ENCODE measurements around the gene ELFN1. TPM values are rescaled to one million over a fixed set of nuclear protein-coding genes. Genes with fewer than 3 reads are reported as not detected.

The ELFN1 gene
- total and polyA plus RNA-seq, 10 of the 15 experiments (the other 5 are each of a cell fraction or from before 2014, with no cell fraction given), result 0.04 TPM; not detected in 9

- no peak for TF ChIP-seq SPI1 (IDR thresholded peaks at IDR 0.05; ENCODE audit: borderline replicate concordance, insufficient read depth, low read depth, low read length)
- TF ChIP-seq PML (IDR thresholded peaks at IDR 0.05; ENCODE audit: low read length), result no peak
- no peak for TF ChIP-seq ASH2L (IDR thresholded peaks at IDR 0.05; ENCODE audit: borderline replicate concordance, low read depth)
- TF ChIP-seq SKIL (IDR thresholded peaks at IDR 0.05; ENCODE audit: low read depth, poor library complexity, severe bottlenecking), result no peak
- TF ChIP-seq BCL3 (IDR thresholded peaks at IDR 0.05; ENCODE audit: borderline replicate concordance, insufficient read depth, low read depth, low read length, poor library complexity, severe bottlenecking), result no peak
- no peak for TF ChIP-seq RUNX3 (IDR thresholded peaks at IDR 0.05; ENCODE audit: low read length)
- TF ChIP-seq SIN3A (IDR thresholded peaks at IDR 0.05; ENCODE audit: low read depth, low read length), result no peak
- no peak for TF ChIP-seq BCL11A (IDR thresholded peaks at IDR 0.05; ENCODE audit: low read depth, low read length)
Measured at GRCh38 chr7:1685000-1685624, 15.0 kb downstream of the ELFN1 start (continued).

- no peak overlapping the region for H3K4me2 ChIP-seq (ENCODE audit: control insufficient read depth, insufficient read depth)
- intact Hi-C loops (cut with micrococcal nuclease; ENCODE audit: unreplicated experiment) (no loop called here), in situ Hi-C loops (cut with MboI) (no loop called here)
- no peaks in the 10 kb centered on the region for H3K36me3 ChIP-seq (ENCODE audit: control insufficient read depth in 2 of 2, insufficient read depth in 2 of 2, low read length in 1 of 2)
- TF ChIP-seq SMC3 (IDR thresholded peaks at IDR 0.05; ENCODE audit: borderline replicate concordance, low read length) (no peak), HSF1 (IDR thresholded peaks at IDR 0.05; ENCODE audit: low read depth, low read length) (no peak), LARP7 (IDR thresholded peaks at IDR 0.05) (no peak), CREB1 (IDR thresholded peaks at IDR 0.05; ENCODE audit: low read depth) (no peak), MTA2 (IDR thresholded peaks at IDR 0.05; ENCODE audit: low read depth) (no peak), CHD4 (IDR thresholded peaks at IDR 0.05) (no peak)
- no peak for FAIRE-seq
- ChIA-PET CTCF (no interaction called here), POLR2A (no interaction called here), RAD21 (ENCODE audit: unreplicated experiment) (no interaction called here), SMC1A (ENCODE audit: uncharacterized antibody, unreplicated experiment) (no interaction called here)
- H3K27me3 ChIP-seq (replicated peaks in 1 of 2; ENCODE audit: control insufficient read depth in 2 of 2, insufficient read depth in 2 of 2, low read length in 1 of 2), result no peaks in the 10 kb centered on the region
- ATAC-seq, result no peak
- H3K4me1 ChIP-seq (ENCODE audit: control insufficient read depth, insufficient read depth, low read length), result no peaks in the 10 kb centered on the region
- no TSS peak for BruUV-seq (replicated peaks)
- DNase-seq (ENCODE audit: low read depth, low spot score), result no peak
- no peaks in the 10 kb centered on the region for H4K20me1 ChIP-seq (ENCODE audit: control insufficient read depth, insufficient read depth)
- no peak overlapping the region for H3K9ac ChIP-seq (ENCODE audit: control insufficient read depth, insufficient read depth, low read length)
- no peak overlapping the region for H2AFZ ChIP-seq (ENCODE audit: control insufficient read depth, low read depth, low read length)
- H3K4me3 ChIP-seq, result no peak overlapping the region
- no peaks in the 10 kb centered on the region; the same call in 2 of the 3 replicates for H3K9me3 ChIP-seq (replicated peaks; ENCODE audit: control insufficient read depth, insufficient read depth, low read length)
- no peak overlapping the region for H3K27ac ChIP-seq (ENCODE audit: control insufficient read depth, insufficient read depth)
- H3K79me2 ChIP-seq (ENCODE audit: control insufficient read depth, insufficient read depth, low read length), result no peaks in the 10 kb centered on the region
Measured at GRCh38 chr7:1688542-1688941, 18.5 kb downstream of the ELFN1 start.

All from GM12878 (cell line).